HG03045 (cell line): Measurements from ENCODE around the gene GNB1L.

Source experiments
- ATAC-seq: cut with Tn5 transposase; IDR thresholded peaks from one replicate; pipeline ENCODE4 v1.9.1; 2021; ENCODE audit warnings: mild to moderate bottlenecking, moderate library complexity; ENCODE audit not compliant: unreplicated experiment

The GNB1L gene

GRCh38 chr22:19825904-19826618 is 28.6 kb downstream of the GNB1L start:
- ATAC-seq: no peak

DNA sequence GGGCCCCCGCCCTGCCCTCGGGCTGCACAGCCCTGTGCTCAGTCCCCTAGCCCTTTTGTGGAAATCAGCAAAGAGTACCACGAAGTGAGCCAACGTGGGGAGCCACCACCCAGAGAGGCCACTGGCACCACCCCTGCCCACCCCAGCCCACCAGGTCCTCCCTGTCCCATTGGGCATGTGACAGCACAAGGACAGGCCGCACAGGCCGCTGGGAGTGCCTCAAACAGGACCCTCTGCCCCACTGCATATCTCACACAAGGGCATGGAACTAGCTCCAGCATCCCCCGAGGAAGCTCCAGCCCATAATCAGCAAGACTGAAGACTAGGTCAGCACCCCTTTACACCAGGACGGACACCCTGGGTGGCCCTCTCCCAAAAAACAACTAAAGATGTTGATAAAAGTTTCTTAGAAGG is 29.7 kb downstream of the GNB1L start:
- no peak for ATAC-seq

GRCh38 chr22:19824212-19824925 is 30.3 kb downstream of the GNB1L start:
- ATAC-seq: no peak

DNA sequence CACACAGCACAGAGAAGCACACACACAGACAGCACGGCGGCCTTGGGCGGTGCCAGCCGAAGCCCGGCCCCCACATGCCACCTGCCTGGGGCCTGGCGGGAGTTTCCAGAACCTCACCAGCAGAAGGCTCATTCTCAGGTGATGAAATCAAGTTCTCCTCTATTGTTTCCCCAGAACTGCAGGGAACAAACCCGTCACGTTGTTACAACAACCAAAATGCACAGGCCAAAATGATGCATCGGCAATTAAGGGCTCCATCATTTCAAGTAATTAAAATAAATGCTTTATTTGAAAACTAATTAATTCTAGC is 30.8 kb downstream of the GNB1L start:
- ATAC-seq: no peak

GRCh38 chr22:19823191-19823901 is 31.3 kb downstream of the GNB1L start:
- ATAC-seq: no peak

DNA sequence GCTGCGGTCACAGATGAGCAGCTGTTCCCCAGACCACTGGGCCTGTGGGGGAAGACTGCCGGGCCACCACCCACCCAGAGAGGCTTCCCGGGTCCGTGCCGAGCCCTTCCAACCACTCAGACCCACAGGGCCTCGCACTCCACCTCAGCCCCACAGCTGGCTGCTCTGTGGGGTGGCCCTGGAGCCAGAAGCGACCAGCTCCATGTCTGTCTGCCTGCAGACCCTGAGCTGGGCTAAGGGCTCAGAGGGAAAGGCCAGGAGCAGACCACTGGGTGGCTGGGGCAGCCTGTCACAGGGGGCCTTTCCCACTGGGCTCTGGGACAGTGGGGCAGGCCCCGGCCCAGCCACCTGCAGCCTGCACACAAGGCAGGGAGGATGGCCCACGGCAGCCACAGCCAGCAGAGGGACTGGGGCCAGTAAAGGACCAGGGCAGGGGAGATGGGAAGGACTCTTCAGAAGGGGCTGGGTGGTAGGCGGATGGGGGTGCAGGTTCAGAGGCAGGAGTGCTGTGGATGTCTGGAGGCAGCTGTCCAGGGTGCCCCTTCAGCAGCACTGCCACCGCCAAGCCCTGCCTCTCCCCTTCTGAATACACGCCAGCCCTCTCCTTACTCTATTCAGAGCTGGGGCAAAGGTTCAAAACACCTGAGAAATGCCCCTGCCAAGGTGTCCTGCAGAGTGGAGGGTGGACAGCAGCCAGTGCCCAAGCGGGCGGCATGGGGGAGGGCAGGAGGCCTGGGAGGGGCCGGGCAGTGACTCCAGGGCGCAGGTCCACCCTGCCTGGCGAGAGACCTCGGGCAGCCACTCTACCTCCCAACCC is 32.2 kb downstream of the GNB1L start:
- ATAC-seq: no peak

DNA sequence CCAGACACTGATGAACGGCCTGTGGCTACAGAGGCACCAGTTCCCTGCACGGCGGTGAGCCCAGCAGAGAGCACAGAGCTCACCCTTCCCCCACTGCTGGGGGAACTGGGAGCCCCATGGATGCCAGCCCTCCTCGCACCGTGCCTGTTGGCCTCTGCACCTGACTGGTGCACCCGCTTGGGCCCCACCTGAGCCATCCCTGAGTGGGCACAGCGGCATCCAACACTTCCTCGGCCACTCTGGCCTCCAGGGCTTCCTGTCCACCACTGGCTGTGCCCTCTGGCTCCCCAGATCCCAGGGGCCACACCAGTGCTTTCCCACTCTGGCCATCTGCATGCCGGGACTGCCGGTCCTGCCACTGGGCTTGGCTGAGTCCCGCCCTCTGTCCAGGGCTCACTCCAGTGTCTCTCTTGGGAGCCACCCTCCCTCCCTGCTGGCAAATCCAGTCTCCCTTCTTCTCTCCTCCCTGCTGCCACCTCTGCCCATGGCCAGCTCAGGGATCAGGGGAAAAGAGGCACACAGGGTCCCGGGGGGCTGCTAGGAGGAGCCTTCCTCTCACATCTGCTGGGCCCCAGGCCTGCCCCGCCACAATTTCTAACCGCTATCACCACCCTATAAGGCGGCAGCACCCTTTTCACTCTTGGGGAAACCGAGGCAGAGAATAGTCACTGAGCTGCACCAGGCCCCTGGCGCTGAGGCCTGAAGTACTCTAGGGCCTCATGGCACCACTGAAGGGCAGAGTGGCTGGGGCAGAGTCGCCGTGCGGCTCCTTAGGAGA is 33.0 kb downstream of the GNB1L start:
- no peak for ATAC-seq

GRCh38 chr22:19820880-19821522 is 33.7 kb downstream of the GNB1L start:
- no peak for ATAC-seq

GRCh38 chr22:19819911-19820879 is 34.5 kb downstream of the GNB1L start:
- ATAC-seq: no peak

- no peak for ATAC-seq
These were observed 35.3 kb downstream of the GNB1L start for GRCh38 chr22:19819208-19819910.

GRCh38 chr22:19818324-19819207 is 36.1 kb downstream of the GNB1L start:
- ATAC-seq: no peak

GRCh38 chr22:19816372-19817119 is 38.1 kb downstream of the GNB1L start:
- no peak for ATAC-seq

DNA sequence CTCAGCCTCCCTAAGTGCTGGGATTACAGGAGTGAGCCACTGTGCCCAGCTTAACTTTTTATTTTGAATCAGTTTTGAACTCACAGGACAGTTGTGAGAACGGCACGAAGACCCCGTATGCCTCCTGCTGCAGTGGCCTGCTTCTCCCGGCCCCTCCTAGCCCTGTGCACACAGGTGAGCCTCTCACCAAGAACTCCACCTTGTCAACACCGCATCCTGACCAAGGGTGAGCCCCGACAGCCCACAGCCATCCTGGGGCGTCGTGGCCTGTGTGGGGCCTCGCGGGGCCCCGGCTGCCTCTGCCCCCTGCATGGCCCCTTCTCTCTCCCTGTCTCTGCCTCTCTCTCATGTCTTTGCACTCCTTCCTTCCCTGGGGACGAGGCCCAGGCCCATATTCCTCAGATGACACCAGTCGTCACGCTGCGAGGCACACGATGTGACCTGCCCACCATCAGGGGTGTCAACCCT is 38.8 kb downstream of the GNB1L start:
- ATAC-seq: no peak

GRCh38 chr22:19815093-19815822 is 39.4 kb downstream of the GNB1L start:
- no peak for ATAC-seq

GRCh38 chr22:19814428-19814827 is 40.2 kb downstream of the GNB1L start:
- ATAC-seq: no peak

DNA sequence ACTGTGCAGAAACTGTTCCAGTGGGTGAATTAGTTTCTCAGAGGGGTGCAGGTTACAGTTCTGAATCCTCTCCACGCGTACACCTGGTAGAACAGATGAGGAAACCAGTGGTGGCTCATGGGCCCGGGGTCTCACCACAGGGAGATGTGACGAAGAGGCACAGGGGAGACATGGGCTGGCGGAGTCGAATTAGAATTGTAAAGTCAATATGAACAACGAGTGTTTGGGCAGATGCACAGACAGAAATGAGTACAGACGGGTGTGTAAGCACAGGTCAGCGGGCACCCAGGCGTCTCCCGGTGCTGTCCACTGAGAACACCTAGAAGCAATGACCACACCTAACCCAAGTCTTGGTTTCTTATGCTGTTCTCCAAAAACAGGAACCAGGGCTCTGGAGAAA is 41.8 kb downstream of the GNB1L start:
- ATAC-seq: no peak
